CD4-positive, alpha-beta T cell (primary cell): ENCODE results near the gene CD300LG. TPM values are rescaled to one million over a fixed set of nuclear protein-coding genes. Genes with fewer than 3 reads are reported as not detected.

Experiments
- ATAC-seq: fragments of 200-7000 bp; cut with Tn5 transposase; one replicate; pipeline ENCODE4 v1.10.0; 2022; ENCODE audit warnings: mild to moderate bottlenecking; ENCODE audit not compliant: poor library complexity
- CTCF ChIA-PET: fragments of 350-600 bp; sonication (Branson Sonifier 250); formaldehyde crosslinking; loops from one replicate; lab custom pipeline; 2021; ENCODE audit warnings: antibody characterized with exemption, inconsistent platforms; lab: Charles Lee
- POLR2A ChIA-PET: fragments of 350-600 bp; sonication (Branson Sonifier 250); formaldehyde crosslinking; loops from one replicate; lab custom pipeline; 2021; ENCODE audit warnings: antibody characterized with exemption, inconsistent platforms; lab: Charles Lee
- DNase-seq, 14 experiments: peaks; one replicate each; pipeline ENCODE4 v3.0.0-alpha.2; 2013 to 2020; ENCODE audit warnings: mixed read lengths in 2 of 14
- H3K27ac ChIP-seq, 2 donors: one replicate each; pipeline versions ENCODE4 v1.5.1 to v1.7.0; 2013; ENCODE audit warnings: low read length in 2 of 2, low read depth in 1 of 2, mild to moderate bottlenecking in 1 of 2
- H3K27me3 ChIP-seq, 2 experiments: 1 replicate in 1 of 2; 2 replicates in 1 of 2; pipeline versions ENCODE4 v1.6.1 to v1.7.0; 2013; ENCODE audit warnings: low read length in 2 of 2, control low read depth in 1 of 2, mild to moderate bottlenecking in 1 of 2, moderate library complexity in 1 of 2; ENCODE audit not compliant: insufficient read depth in 2 of 2, control insufficient read depth in 1 of 2
- H3K36me3 ChIP-seq: one replicate; pipeline ENCODE4 v1.6.1; 2013; ENCODE audit warnings: low read length, control low read depth; ENCODE audit not compliant: insufficient read depth
- H3K4me1 ChIP-seq: one replicate; pipeline ENCODE4 v1.6.1; 2013; ENCODE audit warnings: low read length, control low read depth; ENCODE audit not compliant: insufficient read depth
- H3K4me3 ChIP-seq: one replicate; pipeline ENCODE4 v1.5.1; 2013; ENCODE audit warnings: mild to moderate bottlenecking, low read length, moderate library complexity
- H3K9me3 ChIP-seq, 2 experiments: 1 replicate in 1 of 2; 2 replicates in 1 of 2; pipeline versions ENCODE4 v1.6.1 to v1.7.0; 2013; ENCODE audit warnings: low read length in 2 of 2, mild to moderate bottlenecking in 2 of 2, control low read depth in 1 of 2, moderate library complexity in 1 of 2; ENCODE audit not compliant: control insufficient read depth in 1 of 2, insufficient read depth in 1 of 2
- H3K27ac Mint-ChIP-seq: one replicate; pipeline ENCODE4 v1.8.0; 2020; ENCODE audit warnings: mixed read lengths
- H3K27me3 Mint-ChIP-seq: one replicate; pipeline ENCODE4 v1.8.0; 2021; ENCODE audit warnings: mixed read lengths
- H3K36me3 Mint-ChIP-seq: one replicate; pipeline ENCODE4 v1.8.0; 2021; ENCODE audit warnings: low read depth, mixed read lengths
- H3K4me1 Mint-ChIP-seq: one replicate; pipeline ENCODE4 v1.8.0; 2021; ENCODE audit warnings: low read depth, mixed read lengths
- H3K4me3 Mint-ChIP-seq: one replicate; pipeline ENCODE4 v1.8.0; 2020; ENCODE audit warnings: mild to moderate bottlenecking, mixed read lengths
- H3K9me3 Mint-ChIP-seq: one replicate; pipeline ENCODE4 v1.8.0; 2020; ENCODE audit warnings: mixed read lengths
- intact Hi-C, 2 experiments: fragments of 100-400 bp; cut with DNase I in 1 of 2; cut with micrococcal nuclease in 1 of 2; formaldehyde crosslinking; loops; one replicate each; pipeline versions ENCODE4 v1.15.1 to v1.9.0; 2023 to 2025; cut with DNase I, micrococcal nuclease
- total RNA-seq, 174 experiments: library from RNA in 2 of 174; stranded (reverse) in 2 of 174; gene quantifications; one replicate each; pipeline ENCODE4 v1.2.3 and lab custom pipeline; 2021 to 2026
- TF ChIP-seq, protein P1 (sequence below): fragments of 200-600 bp; IDR thresholded peaks from one replicate; pipeline ENCODE4 v1.8.0; 2022; ENCODE audit warnings: antibody characterized with exemption, mild to moderate bottlenecking

The CD300LG gene
- total RNA-seq, 2 experiments from 2014 or later: not detected

DNA sequence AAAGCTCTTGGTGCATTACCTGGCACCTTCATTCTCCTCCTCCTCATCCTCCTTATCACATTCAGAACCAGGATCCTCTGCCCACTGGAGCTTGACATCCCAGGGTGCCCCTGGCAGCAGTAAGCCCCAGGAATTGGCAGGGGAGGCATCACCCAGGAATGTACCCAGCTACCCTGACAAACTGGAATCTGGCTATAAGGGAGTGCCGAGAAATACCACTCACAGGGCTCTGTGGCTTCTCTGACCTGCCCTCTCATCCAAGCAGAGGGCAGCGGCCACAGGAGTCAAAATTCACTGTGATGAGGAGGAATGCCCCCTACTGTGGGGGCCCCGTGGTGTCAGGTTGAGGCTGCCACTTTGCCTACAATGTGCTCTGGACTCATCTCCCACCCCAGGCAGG, 33.6 kb upstream of the CD300LG start:
- Histone ChIP-seq H3K36me3 (no peaks in the 10 kb centered on the region), H3K4me3 (no peak overlapping the region), H3K9me3 (no peaks in the 10 kb centered on the region), H3K27me3 (no peaks in the 10 kb centered on the region), H3K4me1 (no peaks in the 10 kb centered on the region), H3K27ac (no peak overlapping the region)
- intact Hi-C loops: no loop called here
- Mint-ChIP-seq H3K4me1 (no peaks in the 10 kb centered on the region), H3K27ac (no peak overlapping the region), H3K36me3 (no peaks in the 10 kb centered on the region), H3K9me3 (no peaks in the 10 kb centered on the region), H3K27me3 (peaks cover 2% of the 10 kb centered on the region), H3K4me3 (no peak overlapping the region)
- ATAC-seq: no peak
- ChIA-PET POLR2A (no interaction called here), CTCF (no interaction called here)
- DNase-seq: no peak
- TF ChIP-seq, protein P1, sequence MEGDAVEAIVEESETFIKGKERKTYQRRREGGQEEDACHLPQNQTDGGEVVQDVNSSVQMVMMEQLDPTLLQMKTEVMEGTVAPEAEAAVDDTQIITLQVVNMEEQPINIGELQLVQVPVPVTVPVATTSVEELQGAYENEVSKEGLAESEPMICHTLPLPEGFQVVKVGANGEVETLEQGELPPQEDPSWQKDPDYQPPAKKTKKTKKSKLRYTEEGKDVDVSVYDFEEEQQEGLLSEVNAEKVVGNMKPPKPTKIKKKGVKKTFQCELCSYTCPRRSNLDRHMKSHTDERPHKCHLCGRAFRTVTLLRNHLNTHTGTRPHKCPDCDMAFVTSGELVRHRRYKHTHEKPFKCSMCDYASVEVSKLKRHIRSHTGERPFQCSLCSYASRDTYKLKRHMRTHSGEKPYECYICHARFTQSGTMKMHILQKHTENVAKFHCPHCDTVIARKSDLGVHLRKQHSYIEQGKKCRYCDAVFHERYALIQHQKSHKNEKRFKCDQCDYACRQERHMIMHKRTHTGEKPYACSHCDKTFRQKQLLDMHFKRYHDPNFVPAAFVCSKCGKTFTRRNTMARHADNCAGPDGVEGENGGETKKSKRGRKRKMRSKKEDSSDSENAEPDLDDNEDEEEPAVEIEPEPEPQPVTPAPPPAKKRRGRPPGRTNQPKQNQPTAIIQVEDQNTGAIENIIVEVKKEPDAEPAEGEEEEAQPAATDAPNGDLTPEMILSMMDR: no peak

DNA sequence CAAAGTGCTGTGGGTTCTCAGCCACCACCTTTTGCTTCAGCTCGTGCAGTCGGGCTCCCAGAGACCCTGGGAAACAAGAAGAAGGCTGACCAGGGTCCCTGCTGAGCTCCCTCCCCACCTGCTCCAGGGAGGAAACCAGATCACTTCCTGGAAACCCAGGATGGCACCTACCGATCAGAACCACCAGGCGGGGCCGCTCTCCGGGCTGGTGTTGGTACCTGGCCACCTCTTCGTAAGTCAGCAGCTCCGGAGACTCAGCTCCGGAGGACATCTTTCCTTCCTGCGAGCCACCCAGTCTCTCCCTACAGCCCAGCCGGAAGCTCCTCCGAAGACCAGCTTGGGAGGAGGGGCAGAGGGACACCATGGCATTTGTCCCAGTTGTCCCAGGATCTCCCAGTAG, 33.0 kb upstream of the CD300LG start:
- Mint-ChIP-seq H3K36me3 (no peaks in the 10 kb centered on the region), H3K27me3 (no peaks in the 10 kb centered on the region), H3K27ac (no peak overlapping the region), H3K4me1 (no peaks in the 10 kb centered on the region), H3K9me3 (no peaks in the 10 kb centered on the region), H3K4me3 (no peak overlapping the region)
- Histone ChIP-seq H3K4me3 (no peak overlapping the region), H3K9me3 (no peaks in the 10 kb centered on the region), H3K27me3 (no peaks in the 10 kb centered on the region), H3K4me1 (no peaks in the 10 kb centered on the region), H3K27ac (no peak overlapping the region), H3K36me3 (no peaks in the 10 kb centered on the region)
- ChIA-PET CTCF (no interaction called here), POLR2A (no interaction called here)
- TF ChIP-seq, protein P1: no peak
- intact Hi-C loops: no loop called here
- DNase-seq: no peak
- ATAC-seq: no peak

DNA sequence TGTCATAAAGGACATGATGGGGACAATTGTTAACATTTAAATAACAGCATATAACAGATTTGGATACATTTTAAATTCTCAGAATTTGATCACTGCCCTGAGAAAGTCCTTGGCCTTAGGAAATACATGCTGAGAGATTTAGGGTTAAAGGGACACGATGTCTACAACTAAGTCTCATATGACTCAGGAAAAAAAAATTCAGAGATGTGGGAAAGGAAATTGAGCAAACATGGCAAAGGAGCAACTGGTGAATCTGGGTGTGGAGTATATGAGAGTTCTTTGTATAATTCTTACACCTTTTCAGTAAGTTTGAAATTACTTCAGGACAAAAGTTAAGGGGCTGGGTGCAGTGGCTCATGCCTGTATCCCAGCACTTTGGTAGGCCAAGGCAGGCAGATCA, 32.3 kb upstream of the CD300LG start:
- no peak for DNase-seq
- H3K9me3 Mint-ChIP-seq: no peaks in the 10 kb centered on the region

More for the DNA sequence above, 32.3 kb upstream of the CD300LG start:
- CTCF ChIA-PET: no interaction called here
- TF ChIP-seq, protein P1: no peak
- intact Hi-C loops: no loop called here
- Histone ChIP-seq H3K27ac (no peak overlapping the region), H3K4me3 (no peak overlapping the region), H3K36me3 (no peaks in the 10 kb centered on the region), H3K4me1 (no peaks in the 10 kb centered on the region), H3K9me3 (no peaks in the 10 kb centered on the region), H3K27me3 (no peaks in the 10 kb centered on the region)
- H3K27ac Mint-ChIP-seq: no peak overlapping the region
- POLR2A ChIA-PET: no interaction called here
- H3K4me1 Mint-ChIP-seq: no peaks in the 10 kb centered on the region
- no peaks in the 10 kb centered on the region for H3K27me3 Mint-ChIP-seq
- no peaks in the 10 kb centered on the region for H3K36me3 Mint-ChIP-seq
- no peak for ATAC-seq
- H3K4me3 Mint-ChIP-seq: no peak overlapping the region
